DOHH2 (cell line): Measurements from ENCODE around the gene HEPH.

Source experiments
- H3F3A ChIP-seq: fragments of 200-600 bp; sonication (generic), shearing (Covaris generic); 2 replicates; pipeline ENCODE4 v1.6.0; 2016; ENCODE audit warnings: antibody characterized with exemption, mild to moderate bottlenecking; ENCODE audit not compliant: control insufficient read depth, insufficient read depth
- H3K27ac ChIP-seq: fragments of 200-600 bp; sonication (generic); 2 replicates; pipeline ENCODE4 v1.5.1; 2014; ENCODE audit warnings: low read depth, mild to moderate bottlenecking, low read length, moderate library complexity
- H3K27me3 ChIP-seq: fragments of 200-600 bp; sonication (generic); 2 replicates; pipeline ENCODE4 v1.6.1; 2014; ENCODE audit warnings: mild to moderate bottlenecking, low read length, mixed read lengths; ENCODE audit not compliant: control insufficient read depth
- H3K36me3 ChIP-seq: fragments of 200-600 bp; sonication (generic); 2 replicates; pipeline ENCODE4 v1.6.1; 2014; ENCODE audit warnings: mild to moderate bottlenecking, low read length, moderate library complexity, mixed read lengths; ENCODE audit not compliant: control insufficient read depth
- H3K4me1 ChIP-seq: fragments of 200-600 bp; sonication (generic); 2 replicates; pipeline ENCODE4 v1.6.1; 2014; ENCODE audit warnings: mild to moderate bottlenecking, low read length, mixed read lengths; ENCODE audit not compliant: control insufficient read depth
- H3K4me2 ChIP-seq: fragments of 200-600 bp; sonication (generic); 2 replicates; pipeline ENCODE4 v1.6.0; 2014; ENCODE audit warnings: mild to moderate bottlenecking, low read length, moderate library complexity
- H3K4me3 ChIP-seq: fragments of 200-600 bp; sonication (generic); 2 replicates; pipeline ENCODE4 v1.5.1; 2014; ENCODE audit warnings: mild to moderate bottlenecking, low read length, mixed read lengths
- H3K79me2 ChIP-seq: fragments of 200-600 bp; sonication (generic); 2 replicates; pipeline ENCODE4 v1.6.1; 2014; ENCODE audit warnings: mild to moderate bottlenecking, low read length, mixed read lengths; ENCODE audit not compliant: control insufficient read depth
- H3K9me2 ChIP-seq: fragments of 200-600 bp; sonication (generic); replicated peaks from 2 replicates; pipeline ENCODE4 v1.6.1; 2014; ENCODE audit warnings: mild to moderate bottlenecking, low read length, mixed read lengths; ENCODE audit not compliant: control insufficient read depth
- H3K9me3 ChIP-seq: fragments of 200-600 bp; sonication (generic); 2 replicates; pipeline ENCODE4 v1.6.1; 2014; ENCODE audit warnings: antibody characterized with exemption, low read length, mixed read lengths; ENCODE audit not compliant: control insufficient read depth, insufficient read depth
- H4K20me1 ChIP-seq: fragments of 200-600 bp; sonication (generic); 2 replicates; pipeline ENCODE4 v1.6.0; 2014; ENCODE audit warnings: low read depth, mild to moderate bottlenecking, antibody characterized with exemption, low read length, moderate library complexity; ENCODE audit not compliant: control insufficient read depth, insufficient read depth
- CTCF ChIP-seq: fragments of 200-600 bp; sonication (generic); IDR thresholded peaks from one replicate; pipeline ENCODE4 v1.5.1; 2014; ENCODE audit warnings: antibody characterized with exemption, mild to moderate bottlenecking, low read depth, low read length; ENCODE audit not compliant: poor library complexity, severe bottlenecking
- EZH2phosphoT487 ChIP-seq: fragments of 200-600 bp; sonication (generic); IDR thresholded peaks from 2 replicates; pipeline ENCODE4 v1.6.1; 2017; ENCODE audit warnings: borderline replicate concordance, mild to moderate bottlenecking, antibody characterized with exemption, low read length, moderate library complexity, mixed read lengths

Gene HEPH

GRCh38 chrX:66164470-66164869 is 423 bp downstream of the HEPH start:
- Histone ChIP-seq H4K20me1 (no peaks in the 10 kb centered on the region), H3K9me3 (no peaks in the 10 kb centered on the region), H3K4me1 (no peaks in the 10 kb centered on the region), H3K79me2 (no peaks in the 10 kb centered on the region), H3K27me3 (no peaks in the 10 kb centered on the region), H3K4me2 (no peak overlapping the region), H3K36me3 (no peaks in the 10 kb centered on the region), H3K4me3 (no peak overlapping the region), H3K9me2 (no peaks in the 10 kb centered on the region), H3F3A (no peaks in the 10 kb centered on the region), H3K27ac (no peak overlapping the region)
- TF ChIP-seq CTCF (no peak), EZH2phosphoT487 (no peak)

DNA sequence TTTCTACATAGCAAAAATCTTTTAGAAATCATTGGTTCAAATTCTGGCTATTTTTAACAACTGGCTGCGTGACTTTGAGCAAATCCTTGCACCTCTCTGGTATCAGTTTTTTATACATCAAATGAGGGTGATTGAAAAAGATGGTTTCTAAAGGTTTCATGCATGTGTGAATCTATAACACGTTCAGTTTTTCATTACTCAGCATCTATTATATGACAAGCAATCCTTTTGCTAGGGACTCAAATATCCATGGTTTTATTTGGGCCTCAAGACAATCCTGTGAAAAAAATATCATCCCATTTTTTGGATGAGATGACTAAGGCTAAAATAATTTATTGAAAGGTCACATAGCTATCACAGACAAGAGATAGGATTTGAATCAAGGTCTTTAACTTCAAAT is 884 bp downstream of the HEPH start:
- no peaks in the 10 kb centered on the region for H3K27me3 ChIP-seq
- H3K27ac ChIP-seq: no peak overlapping the region
- no peaks in the 10 kb centered on the region for H4K20me1 ChIP-seq
- no peak overlapping the region for H3K4me2 ChIP-seq
- H3F3A ChIP-seq: no peaks in the 10 kb centered on the region
- no peaks in the 10 kb centered on the region for H3K9me3 ChIP-seq
- TF ChIP-seq CTCF: no peak
- no peak for TF ChIP-seq EZH2phosphoT487
- no peaks in the 10 kb centered on the region for H3K79me2 ChIP-seq
- H3K4me1 ChIP-seq: no peaks in the 10 kb centered on the region
- no peaks in the 10 kb centered on the region for H3K9me2 ChIP-seq
- H3K4me3 ChIP-seq: no peak overlapping the region
- no peaks in the 10 kb centered on the region for H3K36me3 ChIP-seq

DNA sequence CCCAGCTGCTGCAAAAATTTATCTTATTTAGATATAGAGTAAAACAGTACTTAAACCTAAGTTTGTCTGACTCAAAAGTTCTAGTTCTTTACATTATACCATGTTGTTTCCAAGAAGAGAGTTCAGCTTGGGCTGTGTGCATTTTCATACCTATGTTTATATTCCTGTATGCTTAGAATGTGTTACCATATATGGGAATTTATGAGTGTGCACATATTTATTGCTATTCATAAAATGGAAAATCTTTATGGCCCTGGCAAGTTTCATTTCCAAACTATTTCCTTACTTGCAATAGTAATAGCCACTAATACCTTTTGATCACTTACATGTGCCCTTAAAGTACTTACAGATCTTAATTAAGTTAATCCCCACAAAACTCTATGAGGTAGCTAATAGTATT is 2.6 kb downstream of the HEPH start:
- TF ChIP-seq EZH2phosphoT487 (no peak), CTCF (no peak)
- H3K36me3 ChIP-seq: no peaks in the 10 kb centered on the region
- H3K79me2 ChIP-seq: no peaks in the 10 kb centered on the region

GRCh38 chrX:66167431-66167830 is 3.4 kb downstream of the HEPH start:
- no peak overlapping the region for H3K4me3 ChIP-seq
- H3K27me3 ChIP-seq: no peaks in the 10 kb centered on the region
- no peak overlapping the region for H3K4me2 ChIP-seq
- H3K36me3 ChIP-seq: no peaks in the 10 kb centered on the region
- no peaks in the 10 kb centered on the region for H4K20me1 ChIP-seq
- no peaks in the 10 kb centered on the region for H3K79me2 ChIP-seq
- H3K4me1 ChIP-seq: no peaks in the 10 kb centered on the region
- H3K9me3 ChIP-seq: no peaks in the 10 kb centered on the region
- H3K9me2 ChIP-seq: no peaks in the 10 kb centered on the region
- no peaks in the 10 kb centered on the region for H3F3A ChIP-seq
- no peak for TF ChIP-seq EZH2phosphoT487
- no peak for TF ChIP-seq CTCF
- H3K27ac ChIP-seq: no peak overlapping the region

More for the DNA sequence above, 2.6 kb downstream of the HEPH start:
- H3K4me2 ChIP-seq: no peak overlapping the region
- no peaks in the 10 kb centered on the region for H3K9me3 ChIP-seq
- no peaks in the 10 kb centered on the region for H3K4me1 ChIP-seq
- H3K27me3 ChIP-seq: no peaks in the 10 kb centered on the region
- no peaks in the 10 kb centered on the region for H4K20me1 ChIP-seq
- no peaks in the 10 kb centered on the region for H3K9me2 ChIP-seq
- H3F3A ChIP-seq: no peaks in the 10 kb centered on the region
- no peak overlapping the region for H3K4me3 ChIP-seq
- H3K27ac ChIP-seq: no peak overlapping the region
